HG02588 (cell line): Measurements from ENCODE around the gene DNAJC17.

Source experiments
- ATAC-seq: cut with Tn5 transposase; IDR thresholded peaks from one replicate; pipeline ENCODE4 v1.9.1; 2021; ENCODE audit warnings: mild to moderate bottlenecking, moderate library complexity; ENCODE audit not compliant: unreplicated experiment

Gene DNAJC17

DNA sequence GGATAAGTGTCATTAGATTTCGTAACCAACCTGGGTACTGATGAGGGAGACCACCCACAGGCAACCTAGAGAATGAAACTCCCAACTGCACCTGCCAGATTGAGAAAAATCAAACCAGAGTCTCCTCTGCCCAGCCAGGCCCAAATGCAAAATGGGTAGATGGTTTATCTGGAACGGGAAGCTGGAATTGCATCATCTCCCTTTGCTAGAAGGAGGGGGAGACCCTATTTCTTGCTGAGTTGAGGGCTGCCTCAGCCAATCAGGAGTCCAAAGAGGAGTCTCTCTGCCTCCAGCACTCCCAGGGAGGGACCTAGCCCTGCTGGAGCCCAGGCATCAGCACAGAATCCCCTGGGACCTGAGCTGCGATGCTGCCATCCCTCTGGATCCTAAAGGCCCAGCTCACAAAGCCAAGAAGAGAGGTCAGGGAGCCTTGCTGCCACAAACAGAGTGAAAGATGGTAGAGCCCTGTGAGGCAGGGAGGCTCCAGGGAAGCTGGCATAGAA is 60.3 kb downstream of the DNAJC17 start:
- no peak for ATAC-seq

GRCh38 chr15:40744815-40745152 is 62.5 kb downstream of the DNAJC17 start:
- no peak for ATAC-seq

DNA sequence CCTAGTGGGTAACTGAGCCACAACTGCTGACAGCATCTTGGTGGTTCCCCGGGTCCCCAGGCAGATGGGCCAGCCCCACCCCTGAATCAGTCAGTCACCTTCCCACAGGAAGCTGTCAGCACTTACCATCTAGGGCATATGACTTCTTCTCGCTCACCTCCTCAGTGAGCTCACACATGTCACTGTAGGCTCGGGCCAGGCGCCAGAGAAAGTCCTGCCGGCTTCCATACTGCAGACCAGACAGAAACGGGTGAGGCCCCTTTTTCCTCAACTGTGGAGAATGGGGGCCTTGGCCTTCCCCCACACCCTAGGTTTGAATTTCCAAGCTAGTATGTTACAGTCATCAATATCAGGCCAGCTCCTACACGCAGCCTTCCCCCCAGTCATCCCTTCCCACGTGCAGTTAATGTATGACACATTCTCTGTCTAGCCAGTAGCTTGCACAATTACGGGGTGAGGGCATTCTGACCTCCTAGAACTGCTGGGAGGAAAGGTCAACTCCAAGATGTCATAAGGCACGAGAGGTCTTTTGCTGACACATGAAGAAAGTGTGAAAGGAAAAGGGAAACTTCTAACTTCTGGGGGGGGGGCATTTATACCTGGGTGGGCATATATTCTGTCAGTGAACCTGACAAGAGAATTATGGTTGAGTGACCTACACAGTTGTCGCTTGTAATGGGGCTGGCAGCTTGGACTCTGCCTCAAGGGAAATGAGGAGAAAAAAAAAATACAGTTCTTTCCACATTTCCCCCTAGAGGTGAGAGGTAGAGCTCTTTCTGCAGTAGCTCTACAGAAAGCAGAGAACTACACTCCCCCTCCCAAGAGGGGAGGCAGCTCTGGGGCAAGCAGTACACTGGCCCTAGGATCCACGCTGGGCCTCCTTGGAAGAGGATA is 63.1 kb downstream of the DNAJC17 start:
- no peak for ATAC-seq

GRCh38 chr15:40743485-40743901 is 63.8 kb downstream of the DNAJC17 start:
- no peak for ATAC-seq

DNA sequence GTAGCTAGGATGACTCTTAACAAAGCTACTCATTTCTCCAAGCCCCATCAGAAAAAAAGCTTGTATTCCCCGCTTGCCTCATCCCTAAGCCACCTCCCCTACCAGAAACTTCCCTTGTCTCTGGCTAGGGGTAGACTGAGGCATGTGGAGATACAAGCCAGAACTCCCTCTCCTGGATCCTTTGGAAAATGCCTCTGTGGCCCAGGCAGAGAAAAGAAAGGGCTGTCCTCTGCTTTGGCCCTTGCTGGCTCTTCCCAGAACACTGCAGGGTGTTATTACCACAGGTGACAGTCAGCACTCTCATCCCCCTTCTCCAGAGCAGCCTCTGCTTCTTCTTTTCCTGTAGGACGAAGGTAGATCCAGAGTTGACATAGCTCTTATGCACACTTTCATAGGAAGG is 67.4 kb downstream of the DNAJC17 start:
- no peak for ATAC-seq

- no peak for ATAC-seq
These were observed 68.2 kb downstream of the DNAJC17 start for GRCh38 chr15:40739047-40739446.

DNA sequence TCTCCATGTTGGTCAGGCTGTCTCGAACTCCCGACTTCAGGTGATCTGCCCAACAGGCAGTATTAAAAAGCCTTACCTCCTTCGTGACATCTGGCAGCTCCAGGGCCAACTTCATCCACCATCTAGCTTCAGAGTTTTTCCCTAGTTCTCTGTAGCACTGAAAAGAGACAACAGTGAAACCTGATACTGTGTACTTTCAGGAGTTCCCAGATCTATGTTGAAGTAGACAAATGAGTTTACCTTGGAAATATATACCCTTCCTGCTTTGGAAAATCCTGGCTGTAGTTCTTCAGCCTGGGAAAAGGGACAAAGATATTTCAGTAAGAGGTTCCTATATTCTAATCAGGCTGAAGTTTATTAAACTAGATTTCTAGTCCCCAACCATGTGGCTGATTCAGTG is 70.2 kb downstream of the DNAJC17 start:
- ATAC-seq = no peak

- ATAC-seq = no peak
These were observed 70.7 kb downstream of the DNAJC17 start for GRCh38 chr15:40736575-40736974.

DNA sequence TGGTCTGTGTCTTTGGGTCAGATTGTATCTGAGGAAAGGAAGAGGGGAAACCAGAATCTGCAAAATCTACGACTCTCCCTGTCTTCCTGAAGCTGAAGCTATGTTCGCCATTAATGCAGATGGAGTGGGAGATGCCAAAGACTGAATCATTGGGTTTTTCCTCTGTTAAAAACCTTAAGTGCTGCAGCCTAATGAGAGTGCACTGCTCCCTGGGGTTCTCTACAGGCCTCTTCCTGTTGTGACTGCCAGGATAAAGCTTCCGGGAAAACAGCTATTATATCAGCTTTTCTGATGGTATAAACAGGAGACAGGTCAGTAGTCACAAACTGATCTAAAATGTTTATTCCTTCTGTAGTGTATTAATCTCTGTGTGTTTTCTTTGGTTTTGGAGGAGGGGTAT is 76.2 kb downstream of the DNAJC17 start:
- no peak for ATAC-seq

DNA sequence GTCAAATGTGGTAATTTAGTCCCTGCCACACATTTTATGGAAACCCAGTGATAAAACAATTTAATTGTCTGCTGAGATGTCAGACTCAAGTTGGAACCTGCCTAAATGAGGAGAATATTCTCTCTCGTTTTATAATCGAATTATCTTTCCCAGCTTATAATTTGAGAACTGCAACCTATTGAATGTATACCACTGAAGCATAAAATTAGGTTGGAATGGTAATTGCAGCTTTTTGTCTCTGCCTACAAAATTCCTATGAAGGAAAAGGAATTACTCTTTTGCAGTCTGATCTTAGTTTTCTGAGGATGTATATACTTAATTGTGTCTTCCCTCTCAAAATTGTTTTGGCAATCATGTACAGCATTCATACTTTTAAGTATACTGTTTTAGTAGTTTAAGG is 83.4 kb downstream of the DNAJC17 start:
- no peak for ATAC-seq

GRCh38 chr15:40722934-40723333 is 84.3 kb downstream of the DNAJC17 start:
- ATAC-seq = no peak

DNA sequence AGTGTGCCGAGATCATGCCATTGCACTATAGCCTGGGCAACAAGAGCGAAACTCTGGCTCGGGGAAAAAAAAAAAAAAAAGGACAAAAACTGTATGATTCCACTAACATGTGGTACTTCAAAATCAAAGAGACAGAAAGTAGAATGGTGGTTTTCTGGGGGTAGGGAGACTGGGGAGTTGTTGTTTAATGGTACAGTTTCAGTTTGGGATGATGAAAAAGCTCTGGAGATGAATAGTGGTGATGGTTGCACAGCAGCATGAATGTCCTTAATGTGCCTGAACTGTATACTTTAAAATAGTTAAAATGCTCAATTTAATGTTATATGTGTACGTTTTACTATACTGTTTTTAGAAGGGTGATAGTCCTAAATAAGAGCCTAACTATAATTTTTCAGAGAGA is 84.9 kb downstream of the DNAJC17 start:
- ATAC-seq = no peak

GRCh38 chr15:40721701-40722100 is 85.6 kb downstream of the DNAJC17 start:
- no peak for ATAC-seq

DNA sequence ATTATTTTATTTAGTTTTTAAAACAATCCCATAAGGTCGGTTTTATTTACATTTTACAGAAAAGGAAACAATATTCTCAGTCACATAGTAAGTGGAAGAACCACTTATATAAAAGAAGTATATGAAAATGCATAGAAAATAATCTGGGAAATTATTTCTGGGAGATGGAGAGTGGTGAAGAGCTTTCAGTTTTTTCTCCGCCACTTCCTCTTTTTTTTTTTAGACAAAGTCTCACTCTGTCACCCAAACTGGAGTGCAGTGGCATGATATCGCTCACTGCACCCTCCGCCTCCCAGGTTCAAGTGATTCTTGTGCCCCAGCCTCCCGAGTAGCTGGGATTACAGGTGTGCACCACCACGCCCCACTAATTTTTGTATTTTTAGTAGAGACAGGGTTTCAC is 91.1 kb downstream of the DNAJC17 start:
- ATAC-seq = no peak
